NK-92 treated with Interleukin-12 subunit alpha and Interleukin-12 subunit beta, amount 100 ng/mL, for 24 hours (cell line): ENCODE results near the gene HOXC11.
A peak's percentile ranks its signal among the peaks of the same experiment; 100 is the strongest.

Source experiments
- DNase-seq: peaks from one replicate; lab custom pipeline; 2025; lab: John Stamatoyannopoulos, UW

The HOXC11 gene

GRCh38 chr12:53998110-53998899 lies 25.4 kb downstream of the HOXC11 start:
- no peak for DNase-seq

- DNase-seq, result no peak
Measured at GRCh38 chr12:53998900-53999236, 25.9 kb downstream of the HOXC11 start.

- DNase-seq, result no peak
Measured at GRCh38 chr12:53999559-54000115, 26.7 kb downstream of the HOXC11 start.

- DNase-seq, result no peak
Measured at GRCh38 chr12:54000116-54001114, 27.5 kb downstream of the HOXC11 start, which contains the start of gene HOXC9. TSS of gene HOXC9 (plus strand) at chr12:54000161. CDS start at chr12:54000189, 28 bp downstream.

GRCh38 chr12:54001283-54002187 lies 28.6 kb downstream of the HOXC11 start:
- no peak for DNase-seq

- DNase-seq, result no peak
Measured at GRCh38 chr12:54002278-54002914, 29.5 kb downstream of the HOXC11 start.

- no peak for DNase-seq
Measured at GRCh38 chr12:54002915-54003389, 30.0 kb downstream of the HOXC11 start.

- DNase-seq, result no peak
Measured at GRCh38 chr12:54003625-54004024, 30.7 kb downstream of the HOXC11 start.

GRCh38 chr12:54004063-54004840 lies 31.3 kb downstream of the HOXC11 start:
- no peak for DNase-seq

GRCh38 chr12:54004841-54005530 lies 32.1 kb downstream of the HOXC11 start:
- no peak for DNase-seq

GRCh38 chr12:54005531-54005852 lies 32.6 kb downstream of the HOXC11 start:
- DNase-seq, result no peak

GRCh38 chr12:54005853-54006558 lies 33.1 kb downstream of the HOXC11 start:
- peak; percentile 42 for DNase-seq

- DNase-seq, result no peak
Measured at GRCh38 chr12:54006559-54007220, 33.8 kb downstream of the HOXC11 start.

GRCh38 chr12:54007538-54008259 lies 34.8 kb downstream of the HOXC11 start:
- no peak for DNase-seq

GRCh38 chr12:54008260-54008552 lies 35.3 kb downstream of the HOXC11 start:
- no peak for DNase-seq

GRCh38 chr12:54009171-54010052 lies 36.5 kb downstream of the HOXC11 start:
- no peak for DNase-seq
